ENCODE measurements around the gene NEK9. TPM values are rescaled to one million over a fixed set of nuclear protein-coding genes. Genes with fewer than 3 reads are reported as not detected.

Gene NEK9
- total and polyA plus RNA-seq, 9 of the 15 experiments (the other 6 are each of a cell fraction or from before 2014, with no cell fraction given): 2.8 to 39.6 (median 19.8) TPM

GRCh38 chr14:75153295-75153694 is 26.4 kb upstream of the NEK9 start:
- Histone ChIP-seq H3K27me3 (ENCODE audit: control insufficient read depth in 2 of 2, insufficient read depth in 2 of 2, low read length in 2 of 2) (no peaks in the 10 kb centered on the region), H2AFZ (ENCODE audit: low read depth, low read length) (no peak overlapping the region), H3K27ac (ENCODE audit: extremely low read depth, low read depth, low read length) (no peak overlapping the region), H4K20me1 (replicated peaks; ENCODE audit: control insufficient read depth, insufficient read depth, low read length) (no peaks in the 10 kb centered on the region; the same call in 1 of the 2 replicates), H3K9ac (ENCODE audit: insufficient read depth in 1 of 2, low read depth in 2 of 2, low read length in 2 of 2) (no peak overlapping the region), H3K36me3 (ENCODE audit: control insufficient read depth, insufficient read depth, low read length) (peaks cover 25% of the 10 kb centered on the region; the same call in 2 of the 3 replicates), H3K79me2 (ENCODE audit: control insufficient read depth, insufficient read depth, low read length) (peaks cover 24% of the 10 kb centered on the region), H3K9me3 (replicated peaks; ENCODE audit: control insufficient read depth, insufficient read depth, low read depth, low read length) (no peaks in the 10 kb centered on the region), H3K4me3 (no peak overlapping the region), H3K4me2 (ENCODE audit: insufficient read depth, low read length) (no peak overlapping the region), H3K4me1 (replicated peaks in 1 of 2; ENCODE audit: control insufficient read depth in 2 of 2, insufficient read depth in 2 of 2, low read length in 2 of 2) (no peaks in the 10 kb centered on the region; a peak in 2 of 5 replicates), H3K9me1 (ENCODE audit: control insufficient read depth, insufficient read depth, low read length) (no peaks in the 10 kb centered on the region)
- DNase-seq (ENCODE audit: extremely low read depth in 1 of 4, low spot score in 3 of 4): no peak
- no peak for TF ChIP-seq FOXJ3 (CRISPR knock-in tag; IDR thresholded peaks at IDR 0.05)
- TF ChIP-seq ELK3 (CRISPR knock-in tag; IDR thresholded peaks at IDR 0.05): no peak
- no peak for TF ChIP-seq PHTF2 (CRISPR knock-in tag; IDR thresholded peaks at IDR 0.05)
- no peak for TF ChIP-seq TBL1XR1 (IDR thresholded peaks at IDR 0.05; ENCODE audit: low read length in 2 of 2)
- TF ChIP-seq, protein P1, sequence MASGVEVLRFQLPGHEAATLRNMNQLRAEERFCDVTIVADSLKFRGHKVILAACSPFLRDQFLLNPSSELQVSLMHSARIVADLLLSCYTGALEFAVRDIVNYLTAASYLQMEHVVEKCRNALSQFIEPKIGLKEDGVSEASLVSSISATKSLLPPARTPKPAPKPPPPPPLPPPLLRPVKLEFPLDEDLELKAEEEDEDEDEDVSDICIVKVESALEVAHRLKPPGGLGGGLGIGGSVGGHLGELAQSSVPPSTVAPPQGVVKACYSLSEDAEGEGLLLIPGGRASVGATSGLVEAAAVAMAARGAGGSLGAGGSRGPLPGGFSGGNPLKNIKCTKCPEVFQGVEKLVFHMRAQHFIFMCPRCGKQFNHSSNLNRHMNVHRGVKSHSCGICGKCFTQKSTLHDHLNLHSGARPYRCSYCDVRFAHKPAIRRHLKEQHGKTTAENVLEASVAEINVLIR (CRISPR knock-in tag; IDR thresholded peaks at IDR 0.05): no peak
- TF ChIP-seq RBM15 (IDR thresholded peaks at IDR 0.05; ENCODE audit: insufficient read depth, low read length): no peak
- no peak for TF ChIP-seq SIRT6 (IDR thresholded peaks at IDR 0.05; ENCODE audit: low read depth, low read length)
- TF ChIP-seq MECOM (CRISPR knock-in tag; IDR thresholded peaks at IDR 0.05): no peak
- no peak for TF ChIP-seq RCOR1 (IDR thresholded peaks at IDR 0.05; ENCODE audit: borderline replicate concordance in 1 of 2, low read depth in 2 of 2, low read length in 2 of 2)
- TF ChIP-seq POLR2H (tag; IDR thresholded peaks at IDR 0.05; ENCODE audit: low read depth): no peak
- no peak for TF ChIP-seq MEIS2 (IDR thresholded peaks at IDR 0.05; ENCODE audit: partially characterized antibody)
- TF ChIP-seq CC2D1A (IDR thresholded peaks at IDR 0.05): no peak
- TF ChIP-seq KDM5B (IDR thresholded peaks at IDR 0.05; ENCODE audit: insufficient replicate concordance, low read depth, low read length): no peak
- no peak for TF ChIP-seq ZEB2 (IDR thresholded peaks at IDR 0.05)
- no peak for TF ChIP-seq GTF2A2 (tag; IDR thresholded peaks at IDR 0.05)
- TF ChIP-seq, protein P2, sequence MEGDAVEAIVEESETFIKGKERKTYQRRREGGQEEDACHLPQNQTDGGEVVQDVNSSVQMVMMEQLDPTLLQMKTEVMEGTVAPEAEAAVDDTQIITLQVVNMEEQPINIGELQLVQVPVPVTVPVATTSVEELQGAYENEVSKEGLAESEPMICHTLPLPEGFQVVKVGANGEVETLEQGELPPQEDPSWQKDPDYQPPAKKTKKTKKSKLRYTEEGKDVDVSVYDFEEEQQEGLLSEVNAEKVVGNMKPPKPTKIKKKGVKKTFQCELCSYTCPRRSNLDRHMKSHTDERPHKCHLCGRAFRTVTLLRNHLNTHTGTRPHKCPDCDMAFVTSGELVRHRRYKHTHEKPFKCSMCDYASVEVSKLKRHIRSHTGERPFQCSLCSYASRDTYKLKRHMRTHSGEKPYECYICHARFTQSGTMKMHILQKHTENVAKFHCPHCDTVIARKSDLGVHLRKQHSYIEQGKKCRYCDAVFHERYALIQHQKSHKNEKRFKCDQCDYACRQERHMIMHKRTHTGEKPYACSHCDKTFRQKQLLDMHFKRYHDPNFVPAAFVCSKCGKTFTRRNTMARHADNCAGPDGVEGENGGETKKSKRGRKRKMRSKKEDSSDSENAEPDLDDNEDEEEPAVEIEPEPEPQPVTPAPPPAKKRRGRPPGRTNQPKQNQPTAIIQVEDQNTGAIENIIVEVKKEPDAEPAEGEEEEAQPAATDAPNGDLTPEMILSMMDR (IDR thresholded peaks at IDR 0.05 in 2 of 3, conservative IDR thresholded peaks at IDR 0.05 in 1 of 3; ENCODE audit: insufficient read depth in 2 of 3, low read depth in 1 of 3, low read length in 3 of 3): no peak
- TF ChIP-seq FOXJ2 (tag; IDR thresholded peaks at IDR 0.05): no peak
- no peak for TF ChIP-seq ZNF253 (CRISPR knock-in tag; conservative IDR thresholded peaks at IDR 0.05)
- POLR2A ChIA-PET: no interaction called here
- in situ Hi-C loops (cut with MboI): no loop called here
- CTCF ChIA-PET (ENCODE audit: low intra/inter-chr PET ratio): no interaction called here
- 75% methylated on average over 1 of the region's 1 CpG for WGBS (ENCODE audit: insufficient coverage, low coverage, missing lambda C conversion rate)
- FAIRE-seq: no peak
- ATAC-seq: no peak
- intact Hi-C loops (cut with micrococcal nuclease): no loop called here
- BruUV-seq (replicated peaks): no TSS peak
